Thoracic aorta endothelial cell (primary cell): Measurements from ENCODE around the gene CUL2. TPM values are rescaled to one million over a fixed set of nuclear protein-coding genes. Genes with fewer than 3 reads are reported as not detected.

Experiments
- small RNA-seq: library from RNA; depleted of rRNA; stranded (forward); fragments of <200 nt; gene quantifications from one replicate; pipeline ENCODE3, GENCODE V24; 2012
- total RNA-seq: library from RNA; depleted of rRNA; stranded (reverse); fragments of >200 nt; gene quantifications from 2 replicates; pipeline ENCODE4 v1.2.3, GENCODE V29; 2012

Gene CUL2
- 75.2 and 77.3 TPM in 2 replicates for total RNA-seq

DNA sequence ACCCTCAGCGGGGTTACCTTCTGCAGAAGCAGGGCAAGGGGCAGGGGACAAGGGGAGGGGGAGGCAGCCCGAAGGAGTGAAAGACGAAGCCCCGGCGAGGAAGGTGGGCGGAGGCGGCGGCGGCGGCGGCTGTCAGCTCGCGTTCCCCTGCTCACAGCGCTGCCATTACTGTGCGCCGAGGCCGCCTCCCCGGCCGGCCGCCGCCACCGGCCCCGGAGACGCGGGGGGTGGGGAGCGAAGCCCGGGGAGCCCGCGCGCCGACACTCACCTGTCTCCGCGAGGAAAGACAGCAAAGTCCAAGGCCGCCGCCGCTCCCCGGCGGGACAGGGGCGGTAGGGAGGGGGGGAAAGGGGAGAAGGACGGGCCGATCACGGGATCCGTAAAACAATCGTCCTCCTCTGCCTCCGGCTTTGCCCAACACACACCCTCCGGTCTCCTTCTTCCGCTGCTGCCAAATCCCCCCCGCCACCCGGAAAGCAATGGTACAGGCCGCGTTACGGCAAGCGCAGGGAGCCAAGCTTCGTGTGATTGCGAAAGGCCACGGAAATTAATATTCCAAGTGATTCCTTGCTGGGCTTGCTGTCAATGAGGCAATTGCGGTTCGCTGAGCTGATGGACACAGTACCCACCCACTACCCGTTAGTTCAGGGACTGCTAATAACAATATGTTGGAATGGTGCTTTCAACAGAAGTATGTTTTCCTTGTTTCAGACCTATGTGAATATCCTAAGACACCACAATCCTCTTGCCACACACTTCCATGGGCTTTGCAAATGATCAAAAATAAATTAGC is at the start of gene CUL2:
CUL2 (minus strand) TSS at position 180 of the 793 bp plus-strand sequence. CDS start 19,024 bp downstream, outside the sequence.

DNA sequence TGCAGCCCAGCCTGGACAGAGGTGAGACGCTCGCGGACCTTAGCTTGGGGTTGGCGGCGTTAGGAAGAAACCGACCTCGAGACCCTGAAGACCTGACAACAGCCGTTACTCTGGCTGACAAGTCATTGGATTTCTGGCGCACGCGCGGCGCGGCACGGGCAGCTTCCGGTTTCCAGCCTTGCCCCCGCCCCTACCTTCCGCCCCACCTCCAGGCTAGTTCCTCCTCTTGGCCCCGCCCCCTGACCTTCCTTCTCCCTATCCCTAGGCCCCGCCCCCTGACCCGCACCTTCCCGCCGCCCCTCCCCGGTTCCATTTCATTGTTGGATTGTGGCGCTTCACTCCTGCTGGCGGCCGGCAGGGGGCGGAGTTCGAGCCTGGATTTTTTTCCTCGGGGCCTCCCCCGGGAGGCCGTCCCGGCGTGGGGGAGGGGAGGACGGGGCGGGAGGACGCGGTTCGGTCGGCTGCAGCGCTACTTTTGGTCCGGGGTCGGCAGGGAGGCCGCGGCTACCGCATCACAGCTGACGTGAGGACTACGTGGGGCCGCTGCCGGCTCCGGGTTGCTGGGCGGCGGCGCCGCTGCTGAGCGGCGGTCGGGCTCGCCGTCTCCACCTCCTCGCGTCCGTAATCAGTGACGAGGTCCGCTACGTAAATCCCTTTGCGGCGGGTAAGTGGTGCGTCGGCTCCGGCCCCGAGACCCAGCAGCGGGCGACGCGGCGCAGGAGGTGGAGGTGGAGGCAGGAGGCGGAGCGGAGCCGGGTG is 36.6 kb upstream of the CUL2 start, which contains the start of gene CREM:
CREM (plus strand) TSS at position 317 of the 759 bp plus-strand sequence. CDS start 10,990 bp downstream, outside the sequence.

Small RNA genes lying within 50 kb of the gene (small RNA-seq; reads per million reads assigned to genes)
- 0.91 reads per million, percentile 15 among the genes with 10 or more reads in this experiment for gene MIR3611
- gene RNU7-77P, result not detected

Other genes with a start within 250 kb of the CUL2 start
- 48.0 and 56.1 TPM in 2 replicates for gene CREM, start 36.5 kb upstream of the CUL2 start, total RNA-seq
- 75.4 and 82.5 TPM in 2 replicates for gene CCNY, start 246.2 kb upstream of the CUL2 start, total RNA-seq